ENCODE measurements around the gene TFDP3.

Gene TFDP3

GRCh38 chrX:133189195-133189594 is 29.0 kb downstream of the TFDP3 start:
- TF ChIP-seq CTCF (conservative IDR thresholded peaks at IDR 0.05; ENCODE audit: low read length), result no peak
- no peak for DNase-seq (ENCODE audit: low read depth)
- no peak overlapping the region for H3K4me3 ChIP-seq (ENCODE audit: low read length)

- TF ChIP-seq CTCF (conservative IDR thresholded peaks at IDR 0.05; ENCODE audit: low read length), result no peak
- DNase-seq (ENCODE audit: low read depth), result no peak
- no peak overlapping the region for H3K4me3 ChIP-seq (ENCODE audit: low read length)
Observed at GRCh38 chrX:133188631-133189030, 29.5 kb downstream of the TFDP3 start.

GRCh38 chrX:133185938-133186337 is 32.2 kb downstream of the TFDP3 start:
- no peak overlapping the region for H3K4me3 ChIP-seq (ENCODE audit: low read length)
- no peak for DNase-seq (ENCODE audit: low read depth)
- no peak for TF ChIP-seq CTCF (conservative IDR thresholded peaks at IDR 0.05; ENCODE audit: low read length)

- no peak overlapping the region for H3K4me3 ChIP-seq (ENCODE audit: low read length)
- no peak for TF ChIP-seq CTCF (conservative IDR thresholded peaks at IDR 0.05; ENCODE audit: low read length)
- no peak for DNase-seq (ENCODE audit: low read depth)
Observed at GRCh38 chrX:133185119-133185518, 33.0 kb downstream of the TFDP3 start.

- no peak for DNase-seq (ENCODE audit: low read depth)
- TF ChIP-seq CTCF (conservative IDR thresholded peaks at IDR 0.05; ENCODE audit: low read length), result no peak
- no peak overlapping the region for H3K4me3 ChIP-seq (ENCODE audit: low read length)
Observed at GRCh38 chrX:133183806-133184205, 34.3 kb downstream of the TFDP3 start.

GRCh38 chrX:133179500-133179899 is 38.7 kb downstream of the TFDP3 start:
- no peak overlapping the region for H3K4me3 ChIP-seq (ENCODE audit: low read length)
- no peak for DNase-seq (ENCODE audit: low read depth)
- TF ChIP-seq CTCF (conservative IDR thresholded peaks at IDR 0.05; ENCODE audit: low read length), result no peak

GRCh38 chrX:133177202-133177601 is 41.0 kb downstream of the TFDP3 start:
- DNase-seq (ENCODE audit: low read depth), result no peak
- TF ChIP-seq CTCF (conservative IDR thresholded peaks at IDR 0.05; ENCODE audit: low read length), result no peak
- H3K4me3 ChIP-seq (ENCODE audit: low read length), result no peak overlapping the region

Measured in AG10803 (cell line).